H1 (cell line): ENCODE data around the gene FGF2. TPM values are rescaled to one million over a fixed set of nuclear protein-coding genes. Genes with fewer than 3 reads are reported as not detected.

Experiments
- CTCF ChIA-PET: fragments of 300-600 bp; sonication (Branson Sonifier 250); formaldehyde crosslinking; loops from one replicate; lab custom pipeline; 2021; ENCODE audit not compliant: partially characterized antibody; lab: Charles Lee
- POLR2A ChIA-PET: fragments of 300-600 bp; sonication (Branson Sonifier 250); formaldehyde crosslinking; loops from one replicate; lab custom pipeline; 2021; ENCODE audit warnings: inconsistent platforms; ENCODE audit not compliant: partially characterized antibody; lab: Charles Lee
- DNase-seq, 2 experiments: peaks; one replicate each; pipeline versions ENCODE4 v3.0.0 to v3.0.0-alpha.2; 2010 to 2022; ENCODE audit warnings: low spot score in 2 of 2, low read depth in 1 of 2, mixed read lengths in 1 of 2
- FAIRE-seq: peaks from 2 replicates; lab custom pipeline; 2011; peaks lifted over from hg19 to GRCh38; lab: Jason Lieb, UNC
- H2AFZ ChIP-seq: 2 replicates; pipeline ENCODE4 v1.8.1; 2012; ENCODE audit warnings: low read length, inconsistent platforms
- H2AK5ac ChIP-seq: 2 replicates; pipeline ENCODE4 v1.6.1; 2013; ENCODE audit warnings: low read depth, low read length
- H2BK120ac ChIP-seq: replicated peaks from 2 replicates; pipeline ENCODE3; 2013; ENCODE audit warnings: low read depth, low read length, inconsistent platforms
- H2BK12ac ChIP-seq: 2 replicates; pipeline ENCODE4 v1.6.1; 2013; ENCODE audit warnings: low read depth, low read length
- H2BK15ac ChIP-seq: 2 replicates; pipeline ENCODE4 v1.6.1; 2013; ENCODE audit warnings: low read length
- H2BK20ac ChIP-seq: 2 replicates; pipeline ENCODE4 v1.6.1; 2013; ENCODE audit warnings: low read length
- H2BK5ac ChIP-seq: 2 replicates; pipeline ENCODE4 v1.6.1; 2013; ENCODE audit warnings: low read depth, low read length
- H3K14ac ChIP-seq: 2 replicates; pipeline ENCODE4 v1.6.1; 2013; ENCODE audit warnings: inconsistent platforms; ENCODE audit not compliant: insufficient read length
- H3K18ac ChIP-seq: 2 replicates; pipeline ENCODE4 v1.6.1; 2013; ENCODE audit warnings: low read length; ENCODE audit errors: extremely low read depth
- H3K23ac ChIP-seq: 2 replicates; pipeline ENCODE4 v1.6.1; 2013; ENCODE audit warnings: inconsistent platforms; ENCODE audit not compliant: insufficient read length
- H3K23me2 ChIP-seq: 2 replicates; pipeline ENCODE4 v1.6.1; 2013; ENCODE audit warnings: low read depth, low read length
- H3K27ac ChIP-seq: 2 replicates; pipeline ENCODE4 v1.6.1; 2011; ENCODE audit warnings: low read depth, low read length, inconsistent platforms
- H3K27me3 ChIP-seq, 4 experiments: replicated peaks in 1 of 4; 1 replicate in 1 of 4; 2 replicates in 3 of 4; pipeline versions ENCODE4 v1.6.1 to v1.8.1; 2011 to 2013; ENCODE audit warnings: low read length in 3 of 4, mild to moderate bottlenecking in 3 of 4, inconsistent platforms in 2 of 4, mixed read lengths in 2 of 4, moderate library complexity in 1 of 4; ENCODE audit not compliant: control insufficient read depth in 3 of 4, insufficient read depth in 3 of 4; ENCODE audit errors: extremely low read depth in 1 of 4
- H3K36me3 ChIP-seq, 4 experiments: 2 replicates each; pipeline versions ENCODE4 v1.6.1 to v1.8.1; 2011 to 2013; ENCODE audit warnings: mild to moderate bottlenecking in 4 of 4, low read length in 3 of 4, moderate library complexity in 2 of 4, control low read depth in 1 of 4, inconsistent platforms in 1 of 4; ENCODE audit not compliant: insufficient read depth in 4 of 4, control insufficient read depth in 2 of 4
- H3K4ac ChIP-seq: replicated peaks from 2 replicates; pipeline ENCODE3; 2013; ENCODE audit warnings: low read length, low read depth, mixed read lengths, inconsistent platforms; ENCODE audit not compliant: insufficient read length
- H3K4me1 ChIP-seq, 4 experiments: replicated peaks in 1 of 4; 1 replicate in 1 of 4; 2 replicates in 3 of 4; pipeline versions ENCODE4 v1.6.1 to v1.8.1; 2011 to 2013; ENCODE audit warnings: low read length in 3 of 4, inconsistent platforms in 2 of 4, mixed read lengths in 1 of 4; ENCODE audit not compliant: insufficient read depth in 4 of 4, control insufficient read depth in 3 of 4
- H3K4me2 ChIP-seq, 2 experiments: 2 replicates each; pipeline versions ENCODE4 v1.6.1 to v1.8.1; 2011 to 2013; ENCODE audit warnings: low read depth in 2 of 2, low read length in 2 of 2, control low read depth in 1 of 2, inconsistent platforms in 1 of 2, mild to moderate bottlenecking in 1 of 2; ENCODE audit not compliant: insufficient read depth in 1 of 2
- H3K4me3 ChIP-seq, 4 experiments: fragments of 200-600, 300-600 bp in 1 of 4; sonication (generic), shearing (Covaris generic), sonication (Bioruptor Twin) in 1 of 4; 2 replicates each; pipeline versions ENCODE4 v1.5.1 to v1.8.1; 2011 to 2016; ENCODE audit warnings: low read length in 4 of 4, low read depth in 3 of 4, control low read depth in 2 of 4, inconsistent platforms in 2 of 4, mild to moderate bottlenecking in 2 of 4, mixed read lengths in 1 of 4, moderate library complexity in 1 of 4; ENCODE audit not compliant: insufficient read depth in 2 of 4; ENCODE audit errors: extremely low read depth in 1 of 4
- H3K56ac ChIP-seq: replicated peaks from 2 replicates; pipeline ENCODE3; 2013; ENCODE audit warnings: low read depth, mild to moderate bottlenecking, mixed read lengths, low read length, inconsistent platforms; ENCODE audit not compliant: insufficient read length
- H3K79me1 ChIP-seq: 2 replicates; pipeline ENCODE4 v1.6.1; 2013; ENCODE audit warnings: low read depth, low read length, control low read depth
- H3K79me2 ChIP-seq, 2 experiments: 2 replicates each; pipeline versions ENCODE4 v1.6.1 to v1.8.1; 2012 to 2013; ENCODE audit warnings: low read length in 2 of 2, mild to moderate bottlenecking in 2 of 2, inconsistent platforms in 1 of 2; ENCODE audit not compliant: insufficient read depth in 2 of 2, control insufficient read depth in 1 of 2
- H3K9ac ChIP-seq, 4 experiments: replicated peaks in 1 of 4; 1 replicate in 1 of 4; 2 replicates in 3 of 4; pipeline versions ENCODE4 v1.6.1 to v1.8.1; 2011 to 2013; ENCODE audit warnings: low read depth in 3 of 4, low read length in 3 of 4, control low read depth in 2 of 4, mild to moderate bottlenecking in 2 of 4, moderate library complexity in 2 of 4, inconsistent platforms in 1 of 4; ENCODE audit errors: extremely low read depth in 1 of 4
- H3K9me3 ChIP-seq, 2 experiments: 2 replicates each; pipeline versions ENCODE4 v1.6.1 to v1.8.1; 2012 to 2013; ENCODE audit warnings: mild to moderate bottlenecking in 2 of 2, moderate library complexity in 2 of 2, control low read depth in 1 of 2, inconsistent platforms in 1 of 2, low read depth in 1 of 2, low read length in 1 of 2, mixed read lengths in 1 of 2; ENCODE audit not compliant: insufficient read depth in 2 of 2
- H4K20me1 ChIP-seq, 2 experiments: replicated peaks in 1 of 2; 2 replicates each; pipeline versions ENCODE3 to v1.8.1; 2011 to 2013; ENCODE audit warnings: inconsistent platforms in 2 of 2, low read length in 2 of 2, mild to moderate bottlenecking in 1 of 2; ENCODE audit not compliant: insufficient read depth in 2 of 2, control insufficient read depth in 1 of 2
- H4K5ac ChIP-seq: 2 replicates; pipeline ENCODE4 v1.6.1; 2013; ENCODE audit warnings: low read length, low read depth, mixed read lengths, inconsistent platforms; ENCODE audit not compliant: insufficient read length
- H4K8ac ChIP-seq: 2 replicates; pipeline ENCODE4 v1.8.0; 2013; ENCODE audit warnings: mild to moderate bottlenecking, moderate library complexity, low read length, inconsistent platforms; ENCODE audit not compliant: insufficient read depth; ENCODE audit errors: extremely low read depth
- H4K91ac ChIP-seq: replicated peaks from 2 replicates; pipeline ENCODE3; 2013; ENCODE audit warnings: low read length, mixed read lengths, inconsistent platforms; ENCODE audit not compliant: insufficient read length
- CBX8 ChIP-seq: fragments of 300-800, 300-1000 bp; sonication (generic); IDR thresholded peaks from 2 replicates; pipeline ENCODE4 v1.7.1; 2016; ENCODE audit warnings: low read depth, low read length, borderline replicate concordance
- WGBS, 2 experiments: shearing (Covaris generic) in 1 of 2; methylation state at CpG; one replicate each; pipeline versions ENCODE4 v1.1.6 to v1.1.7; 2013 to 2015; ENCODE audit warnings: low lambda C conversion rate in 2 of 2, mixed read lengths in 2 of 2, inconsistent platforms in 1 of 2, low coverage in 1 of 2, missing lambda C conversion rate in 1 of 2; ENCODE audit not compliant: insufficient replicate concordance in 2 of 2, insufficient coverage in 1 of 2, insufficient read length in 1 of 2; ENCODE audit errors: extremely low coverage in 1 of 2, missing lambda C conversion rate in 1 of 2; 5-methylcytosine and 5-hydroxymethylcytosine counted together
- polyA plus RNA-seq, 7 experiments: library from polyadenylated mRNA; depleted of rRNA in 3 of 7; stranded (reverse) in 5 of 7; unstranded in 2 of 7; fragments of >200 nt in 5 of 7; fragments of 200-250 nt in 2 of 7; gene quantifications; 1 replicate in 5 of 7; 2 replicates in 1 of 7; 4 replicates in 1 of 7; pipeline versions ENCODE4 v1.2.1 to v1.2.3, GENCODE V29; 2011 to 2013; ENCODE audit warnings: missing spikeins in 2 of 7, mixed read lengths in 2 of 7
- total RNA-seq: library from RNA; stranded (reverse); fragmentation: NEBNext Ultra II Directional; extraction: Animal tissue kit (Norgen Biotek cat#: 25700); gene quantifications from 2 replicates; pipeline ENCODE4 v1.2.1, GENCODE V29; 2021

The FGF2 gene
- total and polyA plus RNA-seq, 2 of the 8 experiments (the other 6 are each of a cell fraction or from before 2014, with no cell fraction given): 23.4 to 145 TPM

- H3K27me3 ChIP-seq: no peaks in the 10 kb centered on the region
- no peak overlapping the region for H2BK120ac ChIP-seq
- no peaks in the 10 kb centered on the region for H3K79me1 ChIP-seq
- no peak overlapping the region for H2BK15ac ChIP-seq
- no peak overlapping the region for H4K91ac ChIP-seq
- H3K56ac ChIP-seq: no peak overlapping the region
- H3K23ac ChIP-seq: no peak overlapping the region
- no peak overlapping the region for H3K9ac ChIP-seq
- WGBS, 2 experiments: 97% methylated on average over 2 of the region's 2 CpGs; no CpG with 5 or more reads in 1 of the 2 experiments
- H3K36me3 ChIP-seq: peaks cover 0 to 6% (median 0%) of the 10 kb centered on the region in 4 experiments; a peak in 1 of 8 replicates
- H4K5ac ChIP-seq: no peak overlapping the region
- DNase-seq (no peak), FAIRE-seq (no peak)
- no peak overlapping the region for H3K4me3 ChIP-seq
- H2BK20ac ChIP-seq: no peak overlapping the region
- no peaks in the 10 kb centered on the region for H3K9me3 ChIP-seq
- peaks cover 0 to 25% of the 10 kb centered on the region in 2 experiments; a peak in 3 of 4 replicates for H3K79me2 ChIP-seq
- no peak overlapping the region for H3K4me2 ChIP-seq
- H2BK12ac ChIP-seq: no peak overlapping the region
- no peak overlapping the region for H3K18ac ChIP-seq
- no peak overlapping the region for H3K4ac ChIP-seq
- CTCF ChIA-PET: no interaction called here
- no peak overlapping the region for H4K8ac ChIP-seq
- H3K14ac ChIP-seq: no peak overlapping the region
- no peak overlapping the region for H2BK5ac ChIP-seq
- no peak for TF ChIP-seq CBX8
- POLR2A ChIA-PET: interaction anchor here (1.1 to 5.4 kb wide), 3 partner anchors 20 to 34 kb away, joined by 3 to 65 read pairs (median 5); no protein-coding TSS in a partner anchor
- H3K4me1 ChIP-seq: peaks cover 0 to 4% (median 3%) of the 10 kb centered on the region in 4 experiments; a peak in 4 of 7 replicates
- H3K23me2 ChIP-seq: peaks cover 2% of the 10 kb centered on the region; the same call in 1 of the 2 replicates
- no peak overlapping the region for H2AFZ ChIP-seq
- H4K20me1 ChIP-seq: no peaks in the 10 kb centered on the region
- no peak overlapping the region for H2AK5ac ChIP-seq
- no peak overlapping the region for H3K27ac ChIP-seq
Observed at GRCh38 chr4:122823476-122823875, 3.2 kb upstream of the FGF2 start.
